Adrenal gland (tissue), 19 donors: ENCODE data around the gene CCDC159. TPM values are rescaled to one million over a fixed set of nuclear protein-coding genes. Genes with fewer than 3 reads are reported as not detected.

Source experiments
- DNase-seq, 7 donors: peaks; one replicate each; pipeline ENCODE4 v3.0.0-alpha.2; 2019 to 2020
- H3K27ac ChIP-seq, 5 donors: fragments of 200-600 bp; sonication (generic) in 4 of 5; 1 replicate in 3 of 5; 2 replicates in 2 of 5; pipeline versions ENCODE4 v1.5.1 to v1.8.0; 2016 to 2020; ENCODE audit warnings: mild to moderate bottlenecking in 1 of 5
- H3K27me3 ChIP-seq: fragments of 200-600 bp; 2 replicates; pipeline ENCODE4 v1.8.0; 2021
- H3K36me3 ChIP-seq, 2 donors: fragments of 200-600 bp; replicated peaks in 1 of 2; 1 replicate in 1 of 2; 2 replicates in 1 of 2; pipeline versions ENCODE4 v1.5.1 to v1.8.0; 2018 to 2022
- H3K4me1 ChIP-seq, 2 donors: fragments of 200-600 bp; replicated peaks in 1 of 2; 1 replicate in 1 of 2; 2 replicates in 1 of 2; pipeline versions ENCODE4 v1.5.1 to v1.8.0; 2018 to 2021
- H3K4me3 ChIP-seq, 4 donors: fragments of 200-600 bp; sonication (generic) in 3 of 4; one replicate each; pipeline ENCODE4 v1.5.1; 2016 to 2018
- H3K9me3 ChIP-seq, 3 donors: fragments of 200-600 bp; sonication (generic) in 1 of 3; replicated peaks in 1 of 3; 1 replicate in 2 of 3; 2 replicates in 1 of 3; pipeline versions ENCODE4 v1.5.1 to v1.8.0; 2016 to 2021
- CTCF ChIP-seq, 6 experiments: fragments of 450-650 bp in 4 of 6; fragments of 200-600 bp in 2 of 6; sonication (generic) in 1 of 6; IDR thresholded peaks; 1 replicate in 5 of 6; 2 replicates in 1 of 6; pipeline versions ENCODE4 v1.5.1 to v1.8.0; 2016 to 2021; ENCODE audit warnings: antibody characterized with exemption in 6 of 6, mild to moderate bottlenecking in 2 of 6, moderate library complexity in 1 of 6
- POLR2A ChIP-seq, 2 donors: fragments of 450-650 bp; IDR thresholded peaks; one replicate each; pipeline ENCODE4 v1.6.1; 2017; ENCODE audit warnings: antibody characterized with exemption in 2 of 2, mild to moderate bottlenecking in 2 of 2, moderate library complexity in 1 of 2
- WGBS, 4 donors: extraction: QIAGEN DNeasy Blood & Tissue Kit in 2 of 4; methylation state at CpG; one replicate each; pipeline versions ENCODE4 v1.1.5 to v1.1.7; 2013 to 2017; 5-methylcytosine and 5-hydroxymethylcytosine counted together
- intact Hi-C, 2 donors: fragments of 100-400 bp; cut with DNase I; formaldehyde crosslinking; loops; one replicate each; pipeline versions ENCODE4 v1.14.1 to v1.15.0; 2022 to 2023
- long read RNA-seq, 10 donors: library from polyadenylated mRNA in 3 of 10; unstranded in 2 of 10; stranded (forward) in 1 of 10; transcript quantifications; one replicate each; pipeline ENCODE4 v2.0.0 and lab custom pipeline, GENCODE V29; 2021 to 2026
- polyA plus RNA-seq, 3 donors: library from polyadenylated mRNA; stranded (reverse); fragments of 200-250 nt in 2 of 3; fragments of 350-450 nt in 1 of 3; fragmentation: Illumina TruSeq in 1 of 3; extraction: RNeasy Lipid Tissue Mini Kit (QIAGEN cat#74804) in 1 of 3; gene quantifications; one replicate each; pipeline ENCODE4 v1.2.3, GENCODE V29; 2013 to 2014
- total RNA-seq, 9 donors: library from RNA; depleted of rRNA in 4 of 9; stranded (reverse); fragments of >200 nt in 4 of 9; fragments of 120-200 nt in 1 of 9; fragmentation: NEBNext Ultra II Directional in 1 of 9; extraction: Animal tissue kit (Norgen Biotek cat#: 25700) in 1 of 9; gene quantifications; one replicate each; pipeline versions ENCODE4 v1.1.0 to v1.2.4, GENCODE V29; 2013 to 2023
- donor health status: healthy with polysubstance abuse.
- donor health status: Bipolar disorder and iron deficiency.
- donor health status: DM: yes; HTN: yes; CAD: no.
- donor health status: DM: no; HTN: no; CAD: no.
- donor health status: DM: no; HTN: no; CAD: no.
- donor health status: DM: yes; HTN: yes; CAD: no.

Gene CCDC159
- total RNA-seq (10 to 100 TPM; 24.1 to 83.7 (median 57.5) TPM), polyA plus RNA-seq (100 to 1,000 TPM in 2 of 3 donors, 10 to 100 TPM in 1; 33.8 to 479 (median 238) TPM)
- long read RNA-seq, donor 1, partial matches to known transcripts = 0 of 3 reads
- long read RNA-seq, donor 1, other reads (novel, unspliced or antisense) = 0 of 3 reads
- long read RNA-seq, donor 2, partial matches to known transcripts = 178 of 197 reads
- long read RNA-seq, donor 2, other reads (novel, unspliced or antisense) = 18 of 197 reads
- long read RNA-seq, donor 3, partial matches to known transcripts = 39 of 213 reads
- long read RNA-seq, donor 3, other reads (novel, unspliced or antisense) = 171 of 213 reads
- long read RNA-seq, donor 4, transcript CCDC159-201 (11 exons, 1,062 nt) = major isoform, 5 of 18 reads
- long read RNA-seq, donor 4, partial matches to known transcripts = 3 of 18 reads
- long read RNA-seq, donor 4, other reads (novel, unspliced or antisense) = 9 of 18 reads
- long read RNA-seq, donor 5, transcript CCDC159-201 (11 exons, 1,062 nt) = major isoform, 21 of 45 reads
- long read RNA-seq, donor 5, partial matches to known transcripts = 4 of 45 reads
- long read RNA-seq, donor 5, other reads (novel, unspliced or antisense) = 20 of 45 reads
- long read RNA-seq, donor 6, partial matches to known transcripts = 4 of 17 reads
- long read RNA-seq, donor 6, other reads (novel, unspliced or antisense) = 11 of 17 reads
- long read RNA-seq, donor 7, partial matches to known transcripts = 0 of 3 reads
- long read RNA-seq, donor 7, other reads (novel, unspliced or antisense) = 0 of 3 reads
- long read RNA-seq, donor 8, partial matches to known transcripts = 0 of 4 reads
- long read RNA-seq, donor 8, other reads (novel, unspliced or antisense) = 0 of 4 reads
- long read RNA-seq, donor 9, partial matches to known transcripts = 0 of 2 reads
- long read RNA-seq, donor 9, other reads (novel, unspliced or antisense) = 0 of 2 reads
- long read RNA-seq, donor 10, partial matches to known transcripts = 0 of 2 reads
- long read RNA-seq, donor 10, other reads (novel, unspliced or antisense) = 0 of 2 reads

- H3K9me3 ChIP-seq = no peaks in the 10 kb centered on the region
- H3K27ac ChIP-seq = peak within 1 kb of the TSS; percentile 65 to 87 (median 75)
- WGBS, 4 donors = 0% methylated on average over 6 to 50 of the region's 50 CpGs
- peak; percentile 99 to 100 (median 99) for DNase-seq
- H3K4me3 ChIP-seq = peak within 1 kb of the TSS; percentile 59 to 89 (median 80)
- H3K36me3 ChIP-seq = no peaks in the 10 kb centered on the region
- intact Hi-C loops = no loop called here
- TF ChIP-seq CTCF (IDR thresholded peaks at IDR 0.05) (peak in 1 of 6 experiments; percentile 12), POLR2A (IDR thresholded peaks at IDR 0.05) (peak in 1 of 2 donors; percentile 48)
- no peaks in the 10 kb centered on the region for H3K27me3 ChIP-seq
- H3K4me1 ChIP-seq = peaks cover 24 to 32% of the 10 kb centered on the region in 2 donors
Observed at GRCh38 chr19:11346104-11346940, at the start of gene CCDC159, which contains the start of gene TMEM205. CCDC159 (plus strand) TSS chr19:11346519; CDS start chr19:11346607, 88 bp downstream. TMEM205 (minus strand) TSS chr19:11346268; CDS start chr19:11345619, 649 bp downstream.

- no peak overlapping the region for H3K4me3 ChIP-seq
- TF ChIP-seq POLR2A (IDR thresholded peaks at IDR 0.05) (no peak), CTCF (IDR thresholded peaks at IDR 0.05) (no peak)
- no peaks in the 10 kb centered on the region for H3K36me3 ChIP-seq
- H3K4me1 ChIP-seq = no peaks in the 10 kb centered on the region
- no peak overlapping the region for H3K27ac ChIP-seq
- no peaks in the 10 kb centered on the region for H3K27me3 ChIP-seq
- no peaks in the 10 kb centered on the region for H3K9me3 ChIP-seq
- intact Hi-C loops = loop anchor here in 1 of 2 donors (10.0 kb wide), 1 partner anchor 145 kb away; no protein-coding TSS in a partner anchor
- no peak for DNase-seq
- WGBS, 4 donors = 63 to 75% (median 66%) methylated on average over 8 of the region's 8 CpGs
Observed at GRCh38 chr19:11299946-11300810, 46.1 kb upstream of the CCDC159 start.

GRCh38 chr19:11300811-11301120 lies 45.6 kb upstream of the CCDC159 start:
- 80 to 85% (median 81%) methylated on average over 11 of the region's 11 CpGs for WGBS, 4 donors

More at GRCh38 chr19:11300811-11301120, 45.6 kb upstream of the CCDC159 start:
- no peak overlapping the region for H3K27ac ChIP-seq
- no peak for TF ChIP-seq POLR2A (IDR thresholded peaks at IDR 0.05)
- TF ChIP-seq CTCF (IDR thresholded peaks at IDR 0.05) = no peak
- H3K4me1 ChIP-seq = no peaks in the 10 kb centered on the region
- no peaks in the 10 kb centered on the region for H3K27me3 ChIP-seq
- DNase-seq = no peak
- intact Hi-C loops = no loop called here
- no peaks in the 10 kb centered on the region for H3K9me3 ChIP-seq
- H3K36me3 ChIP-seq = no peaks in the 10 kb centered on the region
- H3K4me3 ChIP-seq = no peak overlapping the region
